SK-N-MC (cell line): ENCODE results near the gene APOE.

Experiments used
- EZH2 ChIP-seq: fragments of 200-600 bp; sonication (generic); IDR thresholded peaks from one replicate; pipeline ENCODE4 v1.6.1; 2017; ENCODE audit warnings: antibody characterized with exemption
- FOXP2 ChIP-seq: optimal IDR thresholded peaks from 2 replicates; pipeline ENCODE3; 2011; ENCODE audit warnings: mild to moderate bottlenecking, moderate library complexity; ENCODE audit not compliant: insufficient read depth; ENCODE audit errors: extremely low read length, control extremely low read depth
- POLR2AphosphoS5 ChIP-seq: IDR thresholded peaks from 2 replicates; pipeline ENCODE4 v1.6.1; 2012; ENCODE audit warnings: mild to moderate bottlenecking, low read depth, low read length, borderline replicate concordance

- TF ChIP-seq POLR2AphosphoS5: no peak
- TF ChIP-seq EZH2: no peak
- TF ChIP-seq FOXP2: no peak
Measured at GRCh38 chr19:44955505-44956439, 50.2 kb downstream of the APOE start.
